Adrenal gland (tissue), 12 donors: ENCODE data around the gene SACM1L. TPM values are rescaled to one million over a fixed set of nuclear protein-coding genes. Genes with fewer than 3 reads are reported as not detected.
"Not testable (repeated sequence)": the region's sequence is repeated elsewhere in the genome, so short reads cannot be mapped to it uniquely, and the experiment has no call there.

ENCODE experiments used
- DNase-seq, 7 donors: peaks; one replicate each; pipeline ENCODE4 v3.0.0-alpha.2; 2019 to 2020
- H3K27ac ChIP-seq, 5 donors: fragments of 200-600 bp; sonication (generic) in 4 of 5; 1 replicate in 3 of 5; 2 replicates in 2 of 5; pipeline versions ENCODE4 v1.5.1 to v1.8.0; 2016 to 2020; ENCODE audit warnings: mild to moderate bottlenecking in 1 of 5
- H3K27me3 ChIP-seq: fragments of 200-600 bp; 2 replicates; pipeline ENCODE4 v1.8.0; 2021
- H3K36me3 ChIP-seq, 2 donors: fragments of 200-600 bp; replicated peaks in 1 of 2; 1 replicate in 1 of 2; 2 replicates in 1 of 2; pipeline versions ENCODE4 v1.5.1 to v1.8.0; 2018 to 2022
- H3K4me1 ChIP-seq, 2 donors: fragments of 200-600 bp; replicated peaks in 1 of 2; 1 replicate in 1 of 2; 2 replicates in 1 of 2; pipeline versions ENCODE4 v1.5.1 to v1.8.0; 2018 to 2021
- H3K4me3 ChIP-seq, 4 donors: fragments of 200-600 bp; sonication (generic) in 3 of 4; one replicate each; pipeline ENCODE4 v1.5.1; 2016 to 2018
- H3K9me3 ChIP-seq, 3 donors: fragments of 200-600 bp; sonication (generic) in 1 of 3; replicated peaks in 1 of 3; 1 replicate in 2 of 3; 2 replicates in 1 of 3; pipeline versions ENCODE4 v1.5.1 to v1.8.0; 2016 to 2021
- POLR2A ChIP-seq, 2 donors: fragments of 450-650 bp; IDR thresholded peaks; one replicate each; pipeline ENCODE4 v1.6.1; 2017; ENCODE audit warnings: antibody characterized with exemption in 2 of 2, mild to moderate bottlenecking in 2 of 2, moderate library complexity in 1 of 2
- WGBS, 4 donors: extraction: QIAGEN DNeasy Blood & Tissue Kit in 2 of 4; methylation state at CpG; one replicate each; pipeline versions ENCODE4 v1.1.5 to v1.1.7; 2013 to 2017; 5-methylcytosine and 5-hydroxymethylcytosine counted together
- intact Hi-C, 2 donors: fragments of 100-400 bp; cut with DNase I; formaldehyde crosslinking; loops; one replicate each; pipeline versions ENCODE4 v1.14.1 to v1.15.0; 2022 to 2023
- polyA plus RNA-seq, 3 donors: library from polyadenylated mRNA; stranded (reverse); fragments of 200-250 nt in 2 of 3; fragments of 350-450 nt in 1 of 3; fragmentation: Illumina TruSeq in 1 of 3; extraction: RNeasy Lipid Tissue Mini Kit (QIAGEN cat#74804) in 1 of 3; gene quantifications; one replicate each; pipeline ENCODE4 v1.2.3, GENCODE V29; 2013 to 2014
- total RNA-seq, 9 donors: library from RNA; depleted of rRNA in 4 of 9; stranded (reverse); fragments of >200 nt in 4 of 9; fragments of 120-200 nt in 1 of 9; fragmentation: NEBNext Ultra II Directional in 1 of 9; extraction: Animal tissue kit (Norgen Biotek cat#: 25700) in 1 of 9; gene quantifications; one replicate each; pipeline versions ENCODE4 v1.1.0 to v1.2.4, GENCODE V29; 2013 to 2023
- TF ChIP-seq, protein P1 (sequence below), 6 experiments: fragments of 450-650 bp in 4 of 6; fragments of 200-600 bp in 2 of 6; sonication (generic) in 1 of 6; IDR thresholded peaks; 1 replicate in 5 of 6; 2 replicates in 1 of 6; pipeline versions ENCODE4 v1.5.1 to v1.8.0; 2016 to 2021; ENCODE audit warnings: antibody characterized with exemption in 6 of 6, mild to moderate bottlenecking in 2 of 6, moderate library complexity in 1 of 6
- donor health status: healthy with polysubstance abuse.
- donor health status: Bipolar disorder and iron deficiency.
- donor health status: DM: yes; HTN: yes; CAD: no.
- donor health status: DM: no; HTN: no; CAD: no.
- donor health status: DM: no; HTN: no; CAD: no.
- donor health status: DM: yes; HTN: yes; CAD: no.

SACM1L gene
- total and polyA plus RNA-seq, 12 donors, result 22.5 to 63.2 (median 44.8) TPM

DNA sequence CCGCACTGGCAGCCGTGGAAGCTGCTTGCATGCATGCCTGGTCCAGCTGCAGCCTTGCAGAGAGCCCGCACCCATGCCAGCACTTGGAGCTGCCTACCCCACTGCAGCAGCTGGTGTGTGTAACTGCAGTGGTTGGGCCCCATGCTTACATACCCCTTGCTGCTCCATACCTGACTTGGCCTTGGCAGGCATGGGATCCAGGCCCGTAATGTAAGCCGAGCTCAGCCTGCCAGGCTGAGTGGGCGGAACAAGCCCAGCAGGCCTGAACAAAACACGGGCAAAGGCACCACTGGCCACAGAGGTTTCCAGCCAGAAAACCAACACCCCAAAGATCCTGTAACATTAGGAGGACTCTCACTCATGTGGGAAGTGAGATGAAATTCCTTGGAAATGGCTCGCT lies 58.9 kb downstream of the SACM1L start:
- DNase-seq, result no peak
- intact Hi-C loops, result no loop called here
- no peak overlapping the region for H3K27ac ChIP-seq
- peaks cover 0 to 45% of the 10 kb centered on the region in 2 donors for H3K36me3 ChIP-seq
- TF ChIP-seq, protein P1, sequence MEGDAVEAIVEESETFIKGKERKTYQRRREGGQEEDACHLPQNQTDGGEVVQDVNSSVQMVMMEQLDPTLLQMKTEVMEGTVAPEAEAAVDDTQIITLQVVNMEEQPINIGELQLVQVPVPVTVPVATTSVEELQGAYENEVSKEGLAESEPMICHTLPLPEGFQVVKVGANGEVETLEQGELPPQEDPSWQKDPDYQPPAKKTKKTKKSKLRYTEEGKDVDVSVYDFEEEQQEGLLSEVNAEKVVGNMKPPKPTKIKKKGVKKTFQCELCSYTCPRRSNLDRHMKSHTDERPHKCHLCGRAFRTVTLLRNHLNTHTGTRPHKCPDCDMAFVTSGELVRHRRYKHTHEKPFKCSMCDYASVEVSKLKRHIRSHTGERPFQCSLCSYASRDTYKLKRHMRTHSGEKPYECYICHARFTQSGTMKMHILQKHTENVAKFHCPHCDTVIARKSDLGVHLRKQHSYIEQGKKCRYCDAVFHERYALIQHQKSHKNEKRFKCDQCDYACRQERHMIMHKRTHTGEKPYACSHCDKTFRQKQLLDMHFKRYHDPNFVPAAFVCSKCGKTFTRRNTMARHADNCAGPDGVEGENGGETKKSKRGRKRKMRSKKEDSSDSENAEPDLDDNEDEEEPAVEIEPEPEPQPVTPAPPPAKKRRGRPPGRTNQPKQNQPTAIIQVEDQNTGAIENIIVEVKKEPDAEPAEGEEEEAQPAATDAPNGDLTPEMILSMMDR (IDR thresholded peaks at IDR 0.05), result no peak
- no peak for TF ChIP-seq POLR2A (IDR thresholded peaks at IDR 0.05)
- 89 to 93% (median 91%) methylated on average over 4 to 8 of the region's 8 CpGs for WGBS, 4 donors
- no peaks in the 10 kb centered on the region for H3K27me3 ChIP-seq
- H3K9me3 ChIP-seq, result no peaks in the 10 kb centered on the region
- no peaks in the 10 kb centered on the region for H3K4me1 ChIP-seq
- H3K4me3 ChIP-seq, result no peak overlapping the region

DNA sequence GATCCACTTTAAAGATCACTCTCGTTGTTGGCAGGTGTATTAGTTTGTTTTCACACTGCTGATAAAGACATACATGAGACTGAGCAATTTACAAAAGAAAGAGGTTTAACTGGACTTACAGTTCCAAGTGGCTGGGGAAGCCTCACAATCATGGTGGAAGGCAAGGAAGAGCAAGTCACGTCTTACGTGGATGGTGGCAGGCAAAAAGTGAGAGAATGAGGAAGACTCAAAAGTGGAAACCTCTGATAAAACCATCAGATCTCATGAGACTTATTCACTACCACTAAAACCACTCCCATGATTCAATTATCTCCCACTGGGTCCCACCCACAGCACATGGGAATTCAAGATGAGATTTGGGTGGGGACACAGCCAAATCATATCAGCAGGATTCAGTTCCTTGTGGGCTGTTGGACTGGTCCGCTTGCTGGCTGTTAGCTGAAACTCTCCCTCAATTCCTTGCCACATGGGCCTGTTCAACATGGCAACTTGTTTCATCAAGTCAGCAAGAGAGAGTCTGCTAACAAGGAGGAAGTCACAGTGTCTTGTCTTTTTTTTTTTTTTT lies 59.9 kb downstream of the SACM1L start:
- DNase-seq, H3K27ac ChIP-seq, H3K4me1 ChIP-seq, H3K9me3 ChIP-seq, H3K4me3 ChIP-seq, H3K27me3 ChIP-seq, intact Hi-C loops: not testable (repeated sequence)
- 77 to 91% (median 88%) methylated on average over 4 of the region's 4 CpGs for WGBS, 4 donors
- peaks cover 0 to 37% of the 10 kb centered on the region in 2 donors for H3K36me3 ChIP-seq

DNA sequence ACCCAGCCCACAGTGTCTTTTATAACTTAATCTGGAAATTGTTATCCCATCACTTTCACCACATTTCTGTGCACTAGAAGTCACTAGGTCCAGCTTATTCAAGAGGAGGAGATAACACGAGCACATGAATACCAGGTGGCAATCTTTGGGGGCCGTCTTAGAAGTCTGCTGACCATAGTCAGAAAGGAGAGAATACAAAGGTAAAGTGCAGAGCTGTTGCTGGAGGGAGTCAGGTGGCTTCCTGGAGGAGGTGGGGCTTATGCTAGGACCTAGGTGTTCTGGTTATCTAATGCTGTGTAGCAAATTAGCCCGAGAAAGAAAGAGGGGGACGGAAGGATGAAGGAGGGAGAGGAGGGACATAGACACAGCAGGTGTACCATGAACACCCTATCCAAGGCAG lies 60.7 kb downstream of the SACM1L start:
- TF ChIP-seq, protein P1 (IDR thresholded peaks at IDR 0.05), result no peak
- TF ChIP-seq POLR2A (IDR thresholded peaks at IDR 0.05), result no peak
- Histone ChIP-seq H3K4me1 (no peaks in the 10 kb centered on the region), H3K4me3 (no peak overlapping the region), H3K9me3 (no peaks in the 10 kb centered on the region), H3K27me3 (no peaks in the 10 kb centered on the region), H3K36me3 (peaks cover 0 to 30% of the 10 kb centered on the region in 2 donors), H3K27ac (no peak overlapping the region)
- 74 to 85% (median 79%) methylated on average over 4 of the region's 4 CpGs for WGBS, 4 donors
- DNase-seq, result no peak
- intact Hi-C loops, result no loop called here

DNA sequence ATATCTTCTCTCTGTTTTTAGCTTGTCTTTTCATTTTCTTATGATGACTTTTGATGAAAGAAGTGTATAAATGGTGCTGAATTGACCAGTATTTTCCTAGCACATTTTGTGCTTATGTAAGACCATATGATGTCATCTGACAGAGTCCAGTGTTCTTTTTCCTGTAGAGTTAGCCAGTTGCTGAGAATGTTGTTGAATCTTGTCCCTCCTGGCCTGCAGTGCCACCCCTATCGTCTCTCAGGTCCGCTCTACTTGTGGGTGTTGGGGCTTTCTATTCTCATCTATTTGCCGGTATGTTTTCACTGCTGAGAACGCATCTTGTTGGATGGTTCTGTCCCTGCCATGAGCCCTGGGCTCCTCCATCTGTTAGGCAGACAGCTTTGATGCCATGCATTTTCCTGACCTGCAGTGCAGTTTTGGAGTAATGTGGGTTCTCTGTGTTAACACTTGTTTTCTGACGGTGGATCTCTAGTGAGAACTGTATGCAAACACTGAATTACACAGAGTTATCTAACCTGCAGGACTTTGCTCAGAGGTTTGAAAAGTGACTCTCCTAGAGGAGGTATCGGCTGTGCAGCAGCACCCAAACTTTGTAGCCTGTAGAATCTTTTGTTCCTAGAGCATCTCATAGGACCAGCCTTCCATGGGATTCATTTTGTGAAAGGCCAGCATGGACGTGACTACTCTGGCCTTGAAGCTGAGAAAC lies 62.5 kb downstream of the SACM1L start:
- H3K4me3 ChIP-seq, result no peak overlapping the region
- 85 to 90% (median 88%) methylated on average over 6 to 7 of the region's 7 CpGs for WGBS, 4 donors
- H3K4me1 ChIP-seq, result no peaks in the 10 kb centered on the region
- intact Hi-C loops, result no loop called here
- DNase-seq, result no peak
- H3K36me3 ChIP-seq, result peaks cover 0 to 13% of the 10 kb centered on the region in 2 donors
- no peaks in the 10 kb centered on the region for H3K27me3 ChIP-seq
- no peak for TF ChIP-seq POLR2A (IDR thresholded peaks at IDR 0.05)
- TF ChIP-seq, protein P1 (IDR thresholded peaks at IDR 0.05), result no peak
- H3K9me3 ChIP-seq, result no peaks in the 10 kb centered on the region
- H3K27ac ChIP-seq, result no peak overlapping the region

DNA sequence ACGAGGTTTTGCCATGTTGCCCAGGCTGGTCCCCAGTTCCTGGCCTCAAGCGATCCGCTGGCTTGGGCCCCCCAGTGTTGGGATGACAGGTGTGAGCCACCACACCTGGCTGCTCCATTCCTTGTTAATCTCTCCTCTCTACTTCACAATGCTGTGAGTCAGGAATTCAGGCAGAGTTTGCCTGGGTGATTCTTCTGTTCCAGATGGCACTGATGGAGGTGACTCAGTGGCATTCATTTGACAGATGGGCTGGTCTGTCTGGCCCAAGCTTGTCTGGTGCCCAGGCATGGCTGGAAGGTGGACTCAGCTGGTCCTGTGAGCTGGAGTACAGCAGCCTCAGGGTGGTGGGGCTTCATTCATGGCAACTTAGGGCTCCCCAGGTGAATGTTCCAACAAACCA lies 63.9 kb downstream of the SACM1L start:
- DNase-seq, result no peak
- Histone ChIP-seq H3K4me3 (no peak overlapping the region), H3K4me1 (no peaks in the 10 kb centered on the region), H3K27ac (no peak overlapping the region), H3K36me3 (peaks cover 0 to under 1% of the 10 kb centered on the region in 2 donors), H3K9me3 (no peaks in the 10 kb centered on the region), H3K27me3 (no peaks in the 10 kb centered on the region)
- intact Hi-C loops, result no loop called here
- TF ChIP-seq, protein P1 (IDR thresholded peaks at IDR 0.05), result no peak
- WGBS, 4 donors, result 91 to 95% (median 92%) methylated on average over 3 of the region's 3 CpGs
